ENCODE measurements around the gene SIX2.

GRCh38 chr2:44979581-44979980 is 29.7 kb downstream of the SIX2 start:
- no peak for TF ChIP-seq CTCF (conservative IDR thresholded peaks at IDR 0.05; ENCODE audit: low read length)
- no peak for TF ChIP-seq EZH2phosphoT487 (IDR thresholded peaks at IDR 0.05; ENCODE audit: borderline replicate concordance, low read depth, low read length)
